GM21529 (cell line): ENCODE results near the gene CTSH.

Experiments used
- ATAC-seq: cut with Tn5 transposase; IDR thresholded peaks from one replicate; pipeline ENCODE4 v1.9.1; 2021; ENCODE audit not compliant: unreplicated experiment

CTSH gene, protein sequence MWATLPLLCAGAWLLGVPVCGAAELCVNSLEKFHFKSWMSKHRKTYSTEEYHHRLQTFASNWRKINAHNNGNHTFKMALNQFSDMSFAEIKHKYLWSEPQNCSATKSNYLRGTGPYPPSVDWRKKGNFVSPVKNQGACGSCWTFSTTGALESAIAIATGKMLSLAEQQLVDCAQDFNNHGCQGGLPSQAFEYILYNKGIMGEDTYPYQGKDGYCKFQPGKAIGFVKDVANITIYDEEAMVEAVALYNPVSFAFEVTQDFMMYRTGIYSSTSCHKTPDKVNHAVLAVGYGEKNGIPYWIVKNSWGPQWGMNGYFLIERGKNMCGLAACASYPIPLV

DNA sequence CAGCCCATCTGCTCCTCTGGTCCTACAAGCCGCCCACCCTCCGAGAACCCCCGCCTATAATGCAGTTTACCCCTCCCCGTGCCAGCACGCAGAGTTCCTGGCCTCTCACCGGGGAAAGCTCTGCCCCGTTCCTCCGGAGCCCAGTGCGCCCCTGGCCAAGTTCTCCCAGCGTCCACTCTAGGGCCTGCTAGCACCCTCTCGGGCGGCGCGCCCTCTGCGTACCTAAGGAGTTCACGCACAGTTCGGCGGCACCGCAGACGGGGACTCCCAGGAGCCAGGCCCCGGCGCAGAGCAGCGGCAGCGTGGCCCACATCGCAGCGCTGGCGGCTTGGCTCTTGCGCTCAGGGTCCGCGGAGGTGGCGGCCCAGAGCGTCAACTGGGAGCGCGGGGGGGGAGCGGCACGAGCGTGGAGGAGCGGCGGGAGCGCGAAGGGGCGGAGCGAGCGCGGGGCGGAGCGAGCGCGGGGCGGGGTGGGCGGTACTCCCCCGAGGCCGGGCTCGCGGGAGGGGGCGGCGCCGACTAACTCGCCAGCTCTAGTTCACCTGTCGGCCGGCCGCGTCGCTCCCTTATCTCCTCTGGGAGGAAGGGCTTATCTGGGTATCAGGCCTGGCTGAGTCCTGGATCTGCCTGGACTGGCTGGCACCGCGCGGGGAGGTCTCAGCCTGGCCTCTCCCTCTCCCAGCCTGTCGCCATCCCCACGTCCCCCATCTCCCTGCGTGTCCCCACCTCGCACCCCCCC is at the start of gene CTSH:
TSS of gene CTSH (minus strand) at position 378 of the 739 bp plus-strand sequence. CDS start at position 313, 65 bp downstream.
- peak; percentile 70 for ATAC-seq

DNA sequence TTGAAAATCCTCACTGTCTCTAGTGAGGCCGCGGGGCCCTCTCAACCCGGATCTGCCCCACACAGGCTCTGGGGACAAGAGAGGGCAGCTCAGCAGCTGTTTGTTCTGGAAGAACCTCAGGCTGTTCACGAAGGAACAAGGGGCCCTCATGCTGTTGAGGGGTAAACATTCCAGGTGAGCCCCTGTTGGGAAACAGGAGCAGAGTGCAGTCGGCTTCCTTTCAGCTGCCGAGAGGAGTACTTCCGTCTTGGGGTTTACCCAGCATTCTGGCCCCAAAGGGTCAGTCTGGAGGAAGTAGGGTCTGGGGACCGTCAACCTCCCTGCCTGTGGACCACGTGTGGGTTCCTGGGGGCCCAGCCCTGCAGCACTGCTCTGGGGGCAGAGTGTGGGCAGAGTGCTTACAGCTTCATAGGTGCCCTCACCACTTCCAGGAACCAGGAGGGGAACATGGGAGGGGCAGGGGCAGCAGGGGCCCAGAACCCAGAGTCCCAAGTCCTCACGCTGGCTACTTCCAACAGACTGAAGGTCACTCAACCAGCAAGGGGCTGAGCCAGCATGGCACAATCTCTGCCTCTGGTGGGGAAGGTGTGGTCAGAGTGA is 49.2 kb upstream of the CTSH start:
- ATAC-seq = no peak

DNA sequence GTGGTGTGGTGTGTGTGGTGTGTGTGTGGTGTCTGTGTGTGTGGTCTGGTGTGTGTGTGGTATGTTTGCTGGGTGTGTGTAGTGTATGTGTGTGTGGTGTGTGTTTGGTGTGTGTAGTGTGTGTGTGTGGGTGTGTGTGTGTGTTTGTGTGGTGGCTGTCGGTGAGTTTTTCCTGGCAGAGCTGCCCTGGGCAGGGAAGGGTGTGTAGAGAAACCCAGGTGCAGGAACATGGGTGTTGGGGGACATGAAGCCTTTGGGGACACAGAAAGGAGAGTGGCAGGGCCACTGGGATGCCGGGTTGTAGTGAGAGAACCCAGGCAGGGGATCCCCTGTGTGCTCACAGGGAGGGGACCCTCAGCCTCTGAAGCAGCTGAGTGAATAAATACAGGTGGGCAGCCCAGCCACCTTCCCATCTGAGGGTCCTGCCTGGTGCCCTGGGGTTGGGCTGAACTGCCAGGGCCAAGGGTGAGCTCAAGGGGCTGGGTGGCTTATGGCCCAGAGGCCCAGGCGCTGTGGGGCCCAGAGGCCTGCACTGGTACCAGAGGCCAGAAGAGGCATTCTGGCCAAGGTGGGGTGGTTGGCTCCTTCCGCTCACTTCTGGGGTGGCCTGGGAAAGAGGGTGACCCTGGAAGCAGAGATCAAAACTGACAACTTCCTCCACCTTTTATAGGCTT is 48.5 kb upstream of the CTSH start:
- no peak for ATAC-seq

DNA sequence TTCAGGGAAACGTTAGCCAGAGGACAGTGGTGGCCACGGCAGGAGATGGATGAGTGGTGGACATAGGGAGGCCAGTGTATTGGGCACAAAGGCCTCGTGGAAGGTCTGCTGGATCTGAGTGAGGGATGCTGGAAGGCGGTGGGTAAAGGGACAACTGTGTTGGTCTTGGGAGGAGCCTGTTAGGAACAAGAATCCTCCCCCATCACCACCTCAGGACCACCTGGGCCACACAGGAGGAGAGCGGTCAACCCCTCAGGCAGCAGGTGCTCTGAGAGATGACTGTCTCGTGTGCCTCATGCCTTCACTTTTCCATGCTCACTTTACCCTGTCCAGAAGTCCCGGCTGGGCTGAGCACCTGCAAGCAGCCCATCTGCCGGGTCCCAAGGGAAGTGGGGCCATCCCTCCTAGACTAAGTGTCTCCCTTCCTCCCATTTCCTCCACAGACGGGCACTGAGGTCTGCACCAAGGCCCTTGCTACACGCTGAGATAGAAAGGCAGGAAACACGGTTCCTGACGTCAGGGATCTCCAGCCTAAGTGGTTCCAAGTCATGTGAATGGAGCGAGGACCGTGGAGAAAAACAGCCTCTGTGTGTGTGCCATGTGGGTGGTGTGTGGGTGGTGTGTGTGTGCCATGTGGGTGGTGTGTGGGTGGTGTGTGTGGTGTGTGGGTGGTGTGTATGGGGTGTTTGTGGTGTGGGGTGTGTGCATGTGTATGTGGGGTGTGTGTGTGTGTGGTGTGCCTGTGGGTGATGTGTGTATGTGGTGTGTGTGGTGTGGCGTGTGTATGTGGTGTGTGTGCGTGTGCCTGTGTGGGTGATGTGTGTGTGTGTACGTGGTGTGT is 47.8 kb upstream of the CTSH start:
- ATAC-seq = no peak

GRCh38 chr15:78991879-78992278 is 47.0 kb upstream of the CTSH start:
- no peak for ATAC-seq

DNA sequence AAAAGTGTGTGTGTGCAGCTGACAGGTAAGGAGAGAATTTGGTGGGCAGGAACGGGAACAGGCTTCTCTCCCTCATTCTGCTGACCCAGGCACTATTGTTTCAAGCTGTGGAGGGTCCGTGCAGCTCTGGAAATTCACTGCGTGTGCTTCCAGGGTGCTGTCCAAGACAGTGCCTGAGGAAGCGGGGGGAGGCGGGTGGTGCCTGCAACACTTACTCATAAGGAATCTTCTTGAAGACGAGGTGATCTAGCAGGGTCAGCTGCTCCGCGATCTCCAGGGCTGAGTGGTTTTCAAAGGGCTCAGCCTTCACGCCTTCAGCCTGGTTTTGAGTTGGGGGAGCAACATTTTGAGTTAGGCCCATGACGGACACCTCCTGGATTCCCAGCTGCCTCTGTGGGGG is 46.6 kb upstream of the CTSH start:
- ATAC-seq = no peak

GRCh38 chr15:78990278-78990677 is 45.4 kb upstream of the CTSH start:
- no peak for ATAC-seq

GRCh38 chr15:78989701-78990240 is 44.9 kb upstream of the CTSH start:
- ATAC-seq = no peak

GRCh38 chr15:78988361-78988911 is 43.6 kb upstream of the CTSH start:
- no peak for ATAC-seq

GRCh38 chr15:78987556-78988360 is 42.9 kb upstream of the CTSH start:
- ATAC-seq = no peak

GRCh38 chr15:78985859-78986475 is 41.1 kb upstream of the CTSH start:
- no peak for ATAC-seq

DNA sequence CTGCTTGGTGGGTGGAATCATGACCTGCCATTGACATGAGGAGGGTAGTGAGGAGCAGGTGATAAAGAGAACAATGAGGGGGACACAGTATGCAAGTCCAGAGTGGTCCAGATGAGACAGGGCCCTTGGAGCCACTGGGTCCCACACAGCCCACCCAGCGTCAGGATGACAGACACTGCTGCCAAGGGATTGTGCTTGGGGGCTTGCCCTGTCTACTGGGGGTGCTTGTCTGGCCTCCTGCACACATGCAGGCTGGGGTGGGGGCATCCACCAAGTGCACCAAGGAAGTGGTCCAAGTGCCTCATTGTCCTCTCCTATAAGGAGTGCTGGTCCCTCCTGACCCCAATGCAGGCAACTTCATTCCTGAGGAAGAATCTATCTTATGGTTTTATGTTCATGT is 39.2 kb upstream of the CTSH start:
- ATAC-seq = no peak

- no peak for ATAC-seq
These were observed 38.5 kb upstream of the CTSH start for GRCh38 chr15:78983146-78983918.

- no peak for ATAC-seq
These were observed 37.9 kb upstream of the CTSH start for GRCh38 chr15:78982736-78983135.

DNA sequence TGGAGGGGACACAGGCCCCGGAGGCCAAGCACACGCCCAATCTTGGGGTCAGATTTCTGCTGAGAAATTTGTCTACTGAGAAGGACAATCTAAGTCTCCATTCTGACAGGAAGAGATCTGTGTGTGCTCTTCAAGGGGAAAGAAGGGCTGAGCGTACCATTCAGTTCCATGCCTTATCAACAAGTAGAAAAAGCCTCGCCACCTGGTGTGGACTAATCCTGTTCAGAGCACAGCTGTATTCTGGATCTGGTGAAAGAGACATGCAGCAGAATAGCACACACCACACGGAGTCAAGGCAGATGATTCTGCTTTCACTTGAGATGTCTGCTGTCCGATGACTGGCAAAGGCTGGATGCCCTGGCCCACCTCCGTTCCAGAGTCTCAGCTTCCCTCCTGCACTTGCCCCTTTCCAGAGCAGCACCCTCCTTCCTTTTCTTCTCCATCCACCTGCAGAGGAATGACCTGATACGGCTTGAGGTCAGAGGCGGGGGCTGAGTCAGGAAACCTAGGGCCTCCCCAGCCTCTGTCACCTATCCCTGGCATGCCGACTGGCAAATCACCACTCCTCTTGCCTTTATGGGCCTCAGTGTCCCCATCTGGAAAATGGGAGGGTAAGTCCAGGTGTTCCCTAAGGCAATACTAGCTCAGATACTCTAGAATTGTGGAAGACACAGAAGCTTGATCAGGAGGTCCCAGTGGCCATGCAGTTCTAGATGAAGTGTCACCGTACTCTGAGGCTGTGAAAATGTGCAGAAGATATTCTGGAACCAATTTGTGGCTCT is 36.9 kb upstream of the CTSH start:
- ATAC-seq = no peak

DNA sequence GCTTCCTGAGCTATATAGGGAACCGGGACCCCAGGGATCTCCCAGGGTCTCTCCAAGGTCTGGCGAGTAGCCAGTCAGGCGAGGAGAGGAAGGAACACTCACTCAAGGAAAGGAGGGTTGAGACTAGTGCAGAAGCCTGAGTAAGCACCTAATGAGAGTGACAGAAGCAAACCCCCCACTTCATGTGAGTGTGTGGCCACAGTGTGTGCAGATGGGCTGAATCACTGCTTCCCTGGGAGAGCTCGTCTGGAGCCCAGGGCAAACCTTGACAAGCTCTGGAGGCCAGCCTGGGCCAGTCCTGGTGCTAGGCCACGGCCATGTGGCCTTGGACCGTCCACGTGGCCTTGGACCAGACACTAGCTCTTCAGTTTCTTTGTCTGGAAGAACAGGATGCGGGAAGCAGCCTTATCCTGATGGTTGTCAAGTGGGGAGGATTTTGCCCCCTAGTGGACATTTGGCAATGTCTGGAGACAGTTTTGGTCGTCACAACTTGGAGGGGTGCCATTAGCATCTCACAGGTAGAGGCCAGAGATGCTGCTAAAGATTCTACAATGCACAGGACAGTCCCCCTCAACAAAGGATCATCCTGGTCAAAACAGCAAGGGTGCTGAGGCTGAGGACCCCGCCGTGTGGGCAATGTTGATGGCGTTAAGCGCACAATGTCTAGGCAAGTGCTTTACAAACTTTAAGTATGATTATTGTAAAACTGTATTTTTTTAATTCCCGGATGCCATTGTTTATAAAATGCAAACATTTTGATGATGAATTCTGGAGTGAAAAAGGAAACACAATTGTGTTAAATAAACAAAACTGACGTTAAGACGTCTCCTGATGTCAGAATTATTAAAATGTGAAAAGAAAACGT is 34.8 kb upstream of the CTSH start:
- no peak for ATAC-seq
